Measurements from ENCODE around the gene GLB1L2. TPM values are rescaled to one million over a fixed set of nuclear protein-coding genes. Genes with fewer than 3 reads are reported as not detected.

Gene GLB1L2
- total and polyA plus RNA-seq, 2 of the 13 experiments (the other 11 are each of a cell fraction or from before 2014, with no cell fraction given) = 0.59 to 0.69 TPM

- no TSS peak for BruUV-seq (replicated peaks)
- WGBS (ENCODE audit: low lambda C conversion rate) = 4% methylated on average over 2 of the region's 2 CpGs
- H3K36me3 ChIP-seq (replicated peaks in 1 of 2; ENCODE audit: control insufficient read depth in 1 of 2, insufficient read depth in 2 of 2, low read length in 2 of 2) = no peaks in the 10 kb centered on the region
- no peaks in the 10 kb centered on the region for H4K20me1 ChIP-seq (ENCODE audit: insufficient read depth, low read length)
- no peak for FAIRE-seq
- peaks cover 8 to 41% of the 10 kb centered on the region in 2 experiments for H3K27me3 ChIP-seq (ENCODE audit: control insufficient read depth in 1 of 2, insufficient read depth in 2 of 2, low read length in 2 of 2)
- intact Hi-C loops (cut with micrococcal nuclease; ENCODE audit: unreplicated experiment) (no loop called here), in situ Hi-C loops (cut with HindIII; ENCODE audit: extremely low pct_ligation_motif_present, low pct_unique_long_range_greater_than_20kb) (no loop called here)
- H2AFZ ChIP-seq (ENCODE audit: low read length) = no peak overlapping the region
- H3K9me3 ChIP-seq (ENCODE audit: low read length) = no peaks in the 10 kb centered on the region
- no peak overlapping the region for H3K9ac ChIP-seq (ENCODE audit: insufficient read depth, low read depth, low read length)
- H3K4me3 ChIP-seq (replicated peaks in 1 of 3; ENCODE audit: insufficient read depth in 1 of 3, low read depth in 2 of 3, low read length in 3 of 3) = no peak overlapping the region
- H3K4me2 ChIP-seq (ENCODE audit: low read depth, low read length) = no peak overlapping the region
- POLR2A ChIA-PET = no interaction called here
- ATAC-seq = no peak
- H3K4me1 ChIP-seq (ENCODE audit: insufficient read depth, low read length) = peaks cover 5% of the 10 kb centered on the region
- H3K79me2 ChIP-seq (ENCODE audit: insufficient read depth, low read length) = no peaks in the 10 kb centered on the region
- CTCF ChIA-PET (ENCODE audit: low intra/inter-chr PET ratio, low total read pairs) = no interaction called here
- DNase-seq (ENCODE audit: low spot score) = no peak
- TF ChIP-seq GATA4 (IDR thresholded peaks at IDR 0.05; ENCODE audit: borderline replicate concordance, low read depth) (no peak), BCL6 (CRISPR knock-in tag; IDR thresholded peaks at IDR 0.05) (no peak), ZNF839 (CRISPR knock-in tag; IDR thresholded peaks at IDR 0.05; ENCODE audit: borderline replicate concordance) (no peak), STAG1 (CRISPR knock-in tag; IDR thresholded peaks at IDR 0.05) (no peak), CEBPG (CRISPR knock-in tag; IDR thresholded peaks at IDR 0.05) (no peak), MED8 (CRISPR knock-in tag; IDR thresholded peaks at IDR 0.05; ENCODE audit: insufficient replicate concordance) (no peak), DNMT1 (CRISPR knock-in tag; IDR thresholded peaks at IDR 0.05) (no peak), ZNF251 (CRISPR knock-in tag; IDR thresholded peaks at IDR 0.05) (no peak)
- no peak overlapping the region for H3K27ac ChIP-seq (ENCODE audit: extremely low read length, insufficient read depth, low read length)
Measured at GRCh38 chr11:134355136-134355535, 23.3 kb downstream of the GLB1L2 start.

DNA sequence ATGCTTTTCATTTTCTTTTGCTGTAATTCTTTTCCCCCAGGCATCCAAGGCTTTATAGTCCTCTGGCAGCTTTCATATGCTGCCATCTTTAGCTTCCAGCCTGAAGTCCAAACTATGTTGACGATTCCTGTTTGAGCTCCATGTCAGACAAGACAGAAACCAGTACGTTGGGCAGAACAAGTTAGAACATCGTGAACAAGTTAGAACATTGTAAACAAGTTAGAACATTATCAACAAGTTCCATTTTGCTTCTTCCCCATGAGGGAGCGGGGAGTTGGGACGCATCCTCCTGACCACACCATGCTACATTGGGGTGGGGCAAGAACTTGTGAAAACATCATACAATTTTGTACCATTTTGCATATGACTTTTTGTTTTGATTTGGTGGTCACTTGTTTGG, 23.9 kb downstream of the GLB1L2 start:
- BruUV-seq (replicated peaks) = no TSS peak
- intact Hi-C loops (cut with micrococcal nuclease; ENCODE audit: unreplicated experiment) (no loop called here), in situ Hi-C loops (cut with HindIII; ENCODE audit: extremely low pct_ligation_motif_present, low pct_unique_long_range_greater_than_20kb) (no loop called here)
- no peak for FAIRE-seq
- H3K9me3 ChIP-seq (ENCODE audit: low read length) = no peaks in the 10 kb centered on the region
- no peak overlapping the region for H3K4me3 ChIP-seq (replicated peaks in 1 of 3; ENCODE audit: insufficient read depth in 1 of 3, low read depth in 2 of 3, low read length in 3 of 3)
- H3K4me2 ChIP-seq (ENCODE audit: low read depth, low read length) = no peak overlapping the region
- POLR2A ChIA-PET = no interaction called here
- 21% methylated on average over 4 of the region's 5 CpGs for WGBS (ENCODE audit: low lambda C conversion rate)
- H3K9ac ChIP-seq (ENCODE audit: insufficient read depth, low read depth, low read length) = no peak overlapping the region
- no peak overlapping the region for H2AFZ ChIP-seq (ENCODE audit: low read length)
- no peak for TF ChIP-seq ZNF224 (CRISPR knock-in tag; IDR thresholded peaks at IDR 0.05)
- no peak for TF ChIP-seq ZNF674 (CRISPR knock-in tag; IDR thresholded peaks at IDR 0.05; ENCODE audit: low read depth)
- TF ChIP-seq KDM2A (CRISPR knock-in tag; IDR thresholded peaks at IDR 0.05; ENCODE audit: borderline replicate concordance, low read depth) = no peak
- no peak for TF ChIP-seq ZSCAN25 (CRISPR knock-in tag; IDR thresholded peaks at IDR 0.05)
- TF ChIP-seq, protein P1, sequence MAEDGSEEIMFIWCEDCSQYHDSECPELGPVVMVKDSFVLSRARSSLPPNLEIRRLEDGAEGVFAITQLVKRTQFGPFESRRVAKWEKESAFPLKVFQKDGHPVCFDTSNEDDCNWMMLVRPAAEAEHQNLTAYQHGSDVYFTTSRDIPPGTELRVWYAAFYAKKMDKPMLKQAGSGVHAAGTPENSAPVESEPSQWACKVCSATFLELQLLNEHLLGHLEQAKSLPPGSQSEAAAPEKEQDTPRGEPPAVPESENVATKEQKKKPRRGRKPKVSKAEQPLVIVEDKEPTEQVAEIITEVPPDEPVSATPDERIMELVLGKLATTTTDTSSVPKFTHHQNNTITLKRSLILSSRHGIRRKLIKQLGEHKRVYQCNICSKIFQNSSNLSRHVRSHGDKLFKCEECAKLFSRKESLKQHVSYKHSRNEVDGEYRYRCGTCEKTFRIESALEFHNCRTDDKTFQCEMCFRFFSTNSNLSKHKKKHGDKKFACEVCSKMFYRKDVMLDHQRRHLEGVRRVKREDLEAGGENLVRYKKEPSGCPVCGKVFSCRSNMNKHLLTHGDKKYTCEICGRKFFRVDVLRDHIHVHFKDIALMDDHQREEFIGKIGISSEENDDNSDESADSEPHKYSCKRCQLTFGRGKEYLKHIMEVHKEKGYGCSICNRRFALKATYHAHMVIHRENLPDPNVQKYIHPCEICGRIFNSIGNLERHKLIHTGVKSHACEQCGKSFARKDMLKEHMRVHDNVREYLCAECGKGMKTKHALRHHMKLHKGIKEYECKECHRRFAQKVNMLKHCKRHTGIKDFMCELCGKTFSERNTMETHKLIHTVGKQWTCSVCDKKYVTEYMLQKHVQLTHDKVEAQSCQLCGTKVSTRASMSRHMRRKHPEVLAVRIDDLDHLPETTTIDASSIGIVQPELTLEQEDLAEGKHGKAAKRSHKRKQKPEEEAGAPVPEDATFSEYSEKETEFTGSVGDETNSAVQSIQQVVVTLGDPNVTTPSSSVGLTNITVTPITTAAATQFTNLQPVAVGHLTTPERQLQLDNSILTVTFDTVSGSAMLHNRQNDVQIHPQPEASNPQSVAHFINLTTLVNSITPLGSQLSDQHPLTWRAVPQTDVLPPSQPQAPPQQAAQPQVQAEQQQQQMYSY (CRISPR knock-in tag; IDR thresholded peaks at IDR 0.05) = no peak
- DNase-seq (ENCODE audit: low spot score) = no peak
- H3K36me3 ChIP-seq (replicated peaks in 1 of 2; ENCODE audit: control insufficient read depth in 1 of 2, insufficient read depth in 2 of 2, low read length in 2 of 2) = no peaks in the 10 kb centered on the region
- H3K27me3 ChIP-seq (ENCODE audit: control insufficient read depth in 1 of 2, insufficient read depth in 2 of 2, low read length in 2 of 2) = peaks cover 8 to 38% of the 10 kb centered on the region in 2 experiments
- no peak for ATAC-seq
- peaks cover 6% of the 10 kb centered on the region for H3K4me1 ChIP-seq (ENCODE audit: insufficient read depth, low read length)
- H3K79me2 ChIP-seq (ENCODE audit: insufficient read depth, low read length) = no peaks in the 10 kb centered on the region
- no peaks in the 10 kb centered on the region for H4K20me1 ChIP-seq (ENCODE audit: insufficient read depth, low read length)
- CTCF ChIA-PET (ENCODE audit: low intra/inter-chr PET ratio, low total read pairs) = no interaction called here
- no peak overlapping the region for H3K27ac ChIP-seq (ENCODE audit: extremely low read length, insufficient read depth, low read length)
